ENCODE measurements around the gene HACD1.

DNA sequence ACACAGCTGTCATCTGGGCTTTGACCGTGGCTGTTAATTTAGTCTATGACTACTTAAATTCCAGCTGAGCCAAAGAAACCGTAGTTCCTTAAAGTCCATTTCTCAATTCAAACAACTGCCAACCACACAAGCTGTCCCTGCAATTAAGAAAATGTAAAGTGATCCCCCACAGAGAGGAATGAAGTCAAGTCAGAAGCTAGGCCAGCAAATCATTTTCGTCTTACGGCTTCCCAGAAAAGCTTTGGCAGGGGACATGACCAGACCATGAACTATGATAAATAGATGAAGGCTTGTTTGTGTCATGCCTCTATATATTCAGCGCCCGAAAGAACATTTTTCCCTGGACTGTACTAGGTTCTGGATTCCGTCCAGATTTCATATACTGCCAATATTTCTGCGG is 54.6 kb downstream of the HACD1 start:
- TF ChIP-seq, protein P1, sequence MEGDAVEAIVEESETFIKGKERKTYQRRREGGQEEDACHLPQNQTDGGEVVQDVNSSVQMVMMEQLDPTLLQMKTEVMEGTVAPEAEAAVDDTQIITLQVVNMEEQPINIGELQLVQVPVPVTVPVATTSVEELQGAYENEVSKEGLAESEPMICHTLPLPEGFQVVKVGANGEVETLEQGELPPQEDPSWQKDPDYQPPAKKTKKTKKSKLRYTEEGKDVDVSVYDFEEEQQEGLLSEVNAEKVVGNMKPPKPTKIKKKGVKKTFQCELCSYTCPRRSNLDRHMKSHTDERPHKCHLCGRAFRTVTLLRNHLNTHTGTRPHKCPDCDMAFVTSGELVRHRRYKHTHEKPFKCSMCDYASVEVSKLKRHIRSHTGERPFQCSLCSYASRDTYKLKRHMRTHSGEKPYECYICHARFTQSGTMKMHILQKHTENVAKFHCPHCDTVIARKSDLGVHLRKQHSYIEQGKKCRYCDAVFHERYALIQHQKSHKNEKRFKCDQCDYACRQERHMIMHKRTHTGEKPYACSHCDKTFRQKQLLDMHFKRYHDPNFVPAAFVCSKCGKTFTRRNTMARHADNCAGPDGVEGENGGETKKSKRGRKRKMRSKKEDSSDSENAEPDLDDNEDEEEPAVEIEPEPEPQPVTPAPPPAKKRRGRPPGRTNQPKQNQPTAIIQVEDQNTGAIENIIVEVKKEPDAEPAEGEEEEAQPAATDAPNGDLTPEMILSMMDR (IDR thresholded peaks at IDR 0.05; ENCODE audit: poor library complexity): no peak
- TF ChIP-seq EZH2 (IDR thresholded peaks at IDR 0.05; ENCODE audit: borderline replicate concordance) (no peak), EZH2phosphoT487 (IDR thresholded peaks at IDR 0.05; ENCODE audit: low read depth, severe bottlenecking, unreplicated experiment) (no peak)
